Stimulated activated CD4-positive, alpha-beta T cell treated with anti-CD3 and anti-CD28 coated beads, Interleukin-15, amount 100 ng/mL, for 1 hour (primary cell): ENCODE data around the gene DLST.

Experiments used
- DNase-seq, 2 donors: peaks; one replicate each; pipeline ENCODE4 v3.0.0-alpha.2; 2020; ENCODE audit warnings: low read depth in 1 of 2, low spot score in 1 of 2

Gene DLST

DNA sequence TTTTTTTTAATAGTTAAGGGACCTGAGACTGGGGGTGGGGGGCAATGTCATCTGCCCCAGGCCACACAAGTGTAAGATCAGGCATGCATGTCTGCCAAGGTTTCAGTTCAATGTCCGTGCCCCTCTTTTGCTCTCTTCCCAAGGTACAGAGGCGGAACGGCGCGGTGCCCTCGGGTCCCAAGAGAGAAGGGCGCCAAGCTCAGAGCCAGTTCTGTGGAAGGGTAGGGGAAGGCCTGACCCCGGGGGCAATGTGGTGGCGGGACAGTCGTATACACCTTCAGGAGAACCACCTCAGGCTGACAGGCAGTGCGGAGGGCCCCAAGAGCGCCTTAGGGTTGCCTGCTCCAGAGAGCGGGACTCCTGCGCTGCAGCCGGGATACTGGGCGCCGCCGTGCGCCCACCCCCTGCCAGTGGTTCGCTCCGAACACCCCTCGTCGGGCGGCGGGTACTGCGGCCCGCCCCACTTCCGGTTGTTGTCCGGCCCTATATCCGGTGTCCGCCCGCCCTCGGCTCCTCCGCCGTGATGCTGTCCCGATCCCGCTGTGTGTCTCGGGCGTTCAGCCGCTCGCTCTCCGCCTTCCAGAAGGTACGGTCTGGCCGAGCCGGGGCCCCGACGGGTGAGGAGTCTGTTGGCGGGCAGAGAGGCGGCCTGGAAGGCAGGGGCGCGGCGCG lies at the start of gene DLST:
TSS of gene DLST (plus strand) at position 486 of the 672 bp plus-strand sequence. CDS start at position 524, 38 bp downstream.
- peak; percentile 76 to 84 for DNase-seq

GRCh38 chr14:74832849-74833248 lies 48.9 kb upstream of the DLST start:
- DNase-seq: no peak

GRCh38 chr14:74834692-74835392 lies 46.9 kb upstream of the DLST start:
- no peak for DNase-seq

- DNase-seq: no peak
These were observed 46.0 kb upstream of the DLST start for GRCh38 chr14:74835645-74836250.

DNA sequence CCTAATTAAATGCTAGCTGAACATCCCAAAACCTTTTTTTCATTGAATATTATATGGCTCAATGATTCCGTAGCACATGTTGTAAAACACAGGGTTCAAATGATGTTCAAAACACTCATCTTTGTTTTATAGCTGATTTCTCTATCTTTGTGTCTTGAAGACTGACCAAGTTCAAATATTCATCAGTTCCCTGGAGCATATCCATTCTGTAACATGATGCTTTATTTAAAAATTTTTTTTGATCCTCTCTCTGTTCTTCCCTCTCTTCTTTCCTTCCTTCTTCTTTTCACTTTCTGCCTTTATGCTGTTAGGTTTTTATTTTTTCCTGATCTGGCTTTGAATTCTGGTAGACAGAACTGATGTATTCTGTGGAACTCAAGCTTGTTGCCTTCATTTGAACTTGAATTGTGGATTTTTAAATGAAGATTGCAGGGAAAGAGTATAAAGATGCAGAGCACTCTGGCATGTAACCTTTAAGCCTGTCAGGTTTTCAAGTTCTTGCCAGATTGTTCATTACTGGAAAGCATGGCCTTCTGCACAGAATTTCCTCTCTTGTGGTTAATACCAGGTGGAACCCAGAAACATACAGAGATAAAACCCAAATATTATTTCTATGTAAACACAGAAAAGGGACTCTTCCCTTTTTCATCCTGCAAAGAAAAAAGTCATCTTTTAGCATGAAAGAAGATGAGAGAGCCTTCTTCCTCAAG lies 45.3 kb upstream of the DLST start:
- no peak for DNase-seq

DNA sequence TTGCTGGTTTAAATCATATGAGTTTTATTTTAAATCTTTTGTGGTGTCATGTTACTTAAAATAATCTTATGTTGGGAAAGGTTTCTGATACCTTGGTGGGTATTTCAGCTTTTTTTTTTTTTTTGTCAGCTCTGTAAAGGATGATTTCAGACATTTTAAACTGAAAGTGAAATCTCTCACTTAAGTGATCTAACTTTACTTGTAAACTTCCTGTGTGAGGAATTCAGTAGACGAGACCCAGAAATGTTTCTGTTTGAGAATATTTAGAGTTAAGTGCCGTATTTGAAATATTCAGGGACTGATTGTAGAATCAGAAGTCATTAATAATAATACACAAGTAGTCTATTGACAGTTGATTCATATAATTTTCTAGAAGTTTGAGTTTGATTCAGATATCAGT lies 43.5 kb upstream of the DLST start:
- DNase-seq: no peak

GRCh38 chr14:74840603-74841030 lies 41.1 kb upstream of the DLST start:
- no peak for DNase-seq

DNA sequence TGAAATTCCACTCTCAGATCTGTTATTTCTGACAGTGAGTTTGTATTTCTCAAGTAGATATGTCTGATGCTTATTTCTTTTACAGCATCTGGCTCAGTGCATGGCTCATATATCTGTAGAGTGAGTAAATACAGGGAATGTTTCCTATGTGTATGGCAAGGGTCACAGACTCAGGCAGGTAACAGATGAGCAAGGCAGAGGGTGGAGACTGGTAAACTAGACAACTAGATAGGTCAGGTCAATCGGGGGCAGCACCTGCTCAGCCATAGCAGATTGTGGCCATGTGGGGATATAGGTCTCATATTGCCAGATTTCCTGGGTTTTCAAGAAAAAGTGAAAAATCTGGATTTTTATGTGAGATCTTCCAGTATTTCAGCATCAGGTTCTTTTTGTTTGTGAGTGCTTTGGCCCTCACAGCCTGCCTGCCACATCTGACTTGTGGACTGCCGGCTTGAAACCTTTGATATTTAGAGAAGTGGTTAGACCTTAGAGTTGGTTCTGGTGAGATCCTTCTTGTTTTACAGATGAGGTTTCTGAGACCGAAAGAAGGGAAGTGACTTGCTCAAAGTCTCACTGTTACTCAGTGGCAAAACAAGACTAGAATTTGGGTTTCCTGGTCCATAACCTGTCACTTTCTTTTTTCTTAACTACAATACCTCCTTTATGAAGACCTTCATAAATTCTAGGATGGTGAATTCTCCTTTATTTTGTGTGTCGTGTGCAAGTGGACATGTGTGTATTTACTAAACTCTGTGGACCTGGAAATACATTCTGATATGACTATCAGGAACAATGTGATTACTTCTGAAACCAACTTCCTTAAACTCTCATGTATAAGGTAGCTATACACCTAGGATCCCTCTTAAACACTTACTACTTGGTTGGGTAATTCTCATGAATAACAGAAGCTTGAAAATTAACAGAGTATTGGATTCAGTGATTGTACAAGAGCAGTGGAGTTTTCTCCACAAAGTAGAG lies 40.2 kb upstream of the DLST start:
- no peak for DNase-seq

GRCh38 chr14:74843653-74844052 lies 38.1 kb upstream of the DLST start:
- DNase-seq: no peak

GRCh38 chr14:74846168-74846567 lies 35.5 kb upstream of the DLST start:
- DNase-seq: no peak

DNA sequence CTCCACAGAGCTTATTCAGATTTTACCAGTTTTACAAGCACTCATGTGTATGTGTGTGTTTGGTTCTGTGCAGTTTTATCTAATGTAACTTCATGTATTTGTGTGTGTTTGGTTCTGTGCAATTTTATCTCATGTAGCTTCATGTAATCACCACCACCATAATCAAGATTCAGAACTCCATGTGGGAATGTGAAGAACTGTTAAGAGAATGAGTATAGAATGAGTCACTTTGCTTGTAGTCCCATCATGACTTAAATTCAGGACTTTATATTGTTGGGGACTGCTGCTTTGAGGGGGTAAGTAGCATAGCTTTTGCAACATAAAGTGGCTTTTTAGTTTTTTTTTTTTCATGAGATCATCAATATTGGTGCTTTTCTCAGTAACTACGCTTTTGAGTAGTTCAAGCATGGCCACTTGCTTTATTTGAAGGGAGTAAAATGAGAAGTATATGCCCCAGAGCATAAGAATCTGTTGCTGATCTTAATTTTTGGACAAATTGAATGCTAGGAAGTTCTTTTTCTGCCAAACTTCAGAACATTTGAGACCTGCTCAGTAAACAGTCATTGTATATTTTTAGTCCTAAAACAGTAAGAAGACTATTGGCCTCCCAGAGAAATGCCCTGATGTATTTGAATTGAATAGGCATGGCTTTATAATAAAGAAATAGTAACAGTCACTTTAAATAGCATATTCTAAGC lies 34.6 kb upstream of the DLST start:
- no peak for DNase-seq

- no peak for DNase-seq
These were observed 32.9 kb upstream of the DLST start for GRCh38 chr14:74848768-74849167.

GRCh38 chr14:74852922-74853530 lies 28.7 kb upstream of the DLST start:
- no peak for DNase-seq

DNA sequence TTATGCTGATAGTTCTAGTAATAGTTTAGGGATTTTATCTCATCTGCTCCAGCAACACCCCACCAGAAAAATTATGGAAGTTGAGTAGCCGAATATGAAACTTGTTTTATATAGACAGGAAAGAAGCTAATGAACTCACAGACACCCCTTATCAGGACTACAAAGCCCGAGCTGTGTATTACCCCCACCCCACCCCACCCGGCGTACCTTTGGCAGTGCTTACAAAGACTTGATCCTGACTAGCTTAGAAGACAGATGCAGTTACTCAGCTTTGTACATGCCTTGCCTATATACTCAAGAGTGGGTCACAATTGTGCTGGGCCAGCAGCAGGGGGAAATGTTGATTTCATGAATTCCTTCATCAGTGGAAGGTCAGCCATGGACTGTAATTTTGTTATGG lies 28.1 kb upstream of the DLST start:
- no peak for DNase-seq

DNA sequence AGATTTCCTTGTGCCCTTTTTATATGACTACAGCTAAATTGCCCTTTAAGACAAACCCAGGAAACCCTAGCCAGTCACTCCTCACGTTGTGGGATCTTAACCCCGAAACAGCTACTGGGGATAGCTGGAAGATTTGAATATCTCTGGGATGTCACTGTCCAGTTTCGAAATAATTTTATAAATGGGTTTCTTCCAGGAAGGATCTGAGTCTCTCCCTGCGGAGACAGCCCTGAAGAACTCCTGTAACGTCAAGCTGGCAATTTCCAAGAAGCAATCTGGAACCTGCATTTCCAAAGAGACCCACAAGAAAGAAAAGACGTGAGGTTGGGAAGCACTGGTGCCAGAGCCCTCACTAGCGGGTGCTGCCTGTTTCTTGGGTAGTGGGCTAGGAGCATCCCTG lies 26.7 kb upstream of the DLST start:
- no peak for DNase-seq

DNA sequence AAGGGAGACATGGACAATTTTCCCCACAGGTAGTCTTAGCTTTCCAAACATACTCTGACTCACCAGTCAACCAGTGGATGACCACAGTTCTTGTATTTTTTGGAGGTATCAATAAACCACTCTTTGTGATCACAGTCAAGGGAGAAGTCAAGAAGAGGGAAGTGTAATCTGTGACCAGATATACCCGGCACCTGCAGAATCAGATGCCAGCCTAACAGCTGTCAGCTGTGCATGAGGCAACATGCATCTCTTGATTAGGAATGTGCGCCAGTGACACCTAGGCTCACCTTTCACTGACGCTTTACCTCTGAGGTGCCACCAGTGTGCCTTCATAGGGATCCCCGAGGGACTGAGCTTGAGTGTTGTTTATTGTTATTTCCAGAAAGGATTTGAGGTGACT lies 25.8 kb upstream of the DLST start:
- DNase-seq: no peak

DNA sequence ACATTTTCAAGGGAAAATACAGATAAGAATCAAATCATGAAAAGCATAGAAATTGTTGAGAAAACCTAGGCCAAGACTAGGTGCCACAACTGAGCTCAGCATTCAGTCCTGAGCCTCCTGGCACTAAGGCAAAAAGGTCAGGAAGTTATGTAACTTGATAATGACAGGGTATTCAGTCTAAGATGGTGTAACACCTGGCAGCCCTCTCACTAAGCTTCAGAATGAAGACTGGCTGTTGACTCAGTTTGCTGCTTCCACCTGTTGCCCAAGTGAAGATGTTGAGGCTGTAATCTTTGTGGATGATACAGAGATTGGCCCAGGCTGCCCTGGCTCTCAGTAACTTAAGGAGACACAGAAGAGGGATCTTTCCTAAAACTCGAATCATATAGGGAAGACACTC lies 25.4 kb upstream of the DLST start:
- no peak for DNase-seq

GRCh38 chr14:74858022-74858421 lies 23.7 kb upstream of the DLST start:
- no peak for DNase-seq

DNA sequence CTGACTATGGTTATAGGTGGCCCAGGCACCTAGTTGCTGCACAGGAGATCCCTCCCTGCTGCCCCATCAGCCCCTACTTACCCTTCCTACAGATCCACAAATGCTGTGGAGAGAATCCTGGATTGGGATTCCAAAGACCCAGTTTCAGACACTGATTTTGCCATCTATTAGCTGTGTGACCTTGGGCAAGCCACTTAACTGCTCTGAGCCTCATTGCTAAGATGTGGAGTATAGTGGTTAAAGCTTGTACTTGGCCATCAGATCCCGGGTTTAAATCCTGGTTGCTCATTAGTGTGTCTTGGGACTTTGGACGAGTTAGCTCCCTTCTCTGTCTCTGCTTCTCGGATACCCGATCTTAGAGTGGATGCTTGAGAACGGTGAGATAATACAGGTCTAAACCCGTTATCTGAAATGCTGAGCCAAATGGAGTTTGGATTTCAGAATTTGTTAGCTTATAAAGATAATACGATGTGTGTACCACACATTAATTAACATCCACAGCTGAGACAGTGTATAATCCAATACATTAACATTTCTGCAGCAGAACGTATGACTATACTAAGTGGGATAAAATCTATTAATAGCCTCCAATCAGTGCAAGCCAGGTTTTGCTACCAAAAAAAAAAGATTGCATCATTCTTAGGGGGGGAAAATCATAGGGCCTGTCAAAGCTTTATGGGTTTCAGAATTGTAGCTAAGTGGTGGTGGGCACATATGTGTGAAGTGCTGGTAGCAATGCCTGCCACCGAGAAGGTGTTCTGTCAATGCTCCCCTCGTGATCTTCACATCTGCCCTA lies 21.8 kb upstream of the DLST start:
- DNase-seq: no peak
